SK-N-SH (cell line): ENCODE results near the gene C1QTNF8.

Experiments
- CTCF ChIP-seq: fragments of 200-600 bp; sonication (generic); IDR thresholded peaks from 2 replicates; pipeline ENCODE4 v1.6.1; 2017; ENCODE audit warnings: antibody characterized with exemption, mild to moderate bottlenecking, moderate library complexity
- POLR2AphosphoS5 ChIP-seq: IDR thresholded peaks from 2 replicates; pipeline ENCODE4 v1.6.1; 2012; ENCODE audit warnings: low read depth, low read length
- RAD21 ChIP-seq: IDR thresholded peaks from 2 replicates; pipeline ENCODE4 v1.6.1; 2012; ENCODE audit warnings: mild to moderate bottlenecking, low read length
- SMC3 ChIP-seq: IDR thresholded peaks from 2 replicates; pipeline ENCODE4 v1.6.1; 2012; ENCODE audit warnings: low read depth, low read length, improper control_type of control experiment
- TAF1 ChIP-seq: IDR thresholded peaks from 2 replicates; pipeline ENCODE4 v1.6.1; 2012; ENCODE audit warnings: low read depth, mild to moderate bottlenecking, low read length, moderate library complexity, borderline replicate concordance
- TCF12 ChIP-seq: IDR thresholded peaks from 2 replicates; pipeline ENCODE4 v1.4.0; 2012

DNA sequence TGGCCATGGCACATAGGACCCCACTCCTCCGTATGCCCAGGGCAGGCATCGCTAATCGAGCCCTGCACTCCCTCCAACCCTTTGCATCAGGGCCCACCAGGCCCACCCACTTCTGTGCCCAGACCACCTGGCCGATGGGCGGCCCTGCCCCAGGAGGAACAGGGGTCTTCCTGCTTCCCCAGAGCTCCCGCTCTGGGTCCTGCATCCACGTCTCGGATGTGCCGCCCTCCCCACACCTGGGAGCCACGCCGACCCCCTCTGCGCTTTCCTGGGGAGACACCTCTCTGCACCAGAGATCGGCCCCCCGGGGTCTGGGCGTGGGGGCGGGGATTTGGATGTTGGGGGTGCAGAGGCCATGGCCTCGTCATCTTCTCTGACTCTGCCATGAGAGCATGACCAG is 44.6 kb downstream of the C1QTNF8 start:
- no peak for TF ChIP-seq SMC3
- no peak for TF ChIP-seq CTCF
- TF ChIP-seq TAF1, result no peak
- TF ChIP-seq RAD21, result no peak
- no peak for TF ChIP-seq POLR2AphosphoS5
- TF ChIP-seq TCF12, result no peak
